Measurements from ENCODE around the gene CELF3. TPM values are rescaled to one million over a fixed set of nuclear protein-coding genes. Genes with fewer than 3 reads are reported as not detected.
A peak's percentile ranks its signal among the peaks of the same experiment; 100 is the strongest.

Gene CELF3
- not detected for total RNA-seq

DNA sequence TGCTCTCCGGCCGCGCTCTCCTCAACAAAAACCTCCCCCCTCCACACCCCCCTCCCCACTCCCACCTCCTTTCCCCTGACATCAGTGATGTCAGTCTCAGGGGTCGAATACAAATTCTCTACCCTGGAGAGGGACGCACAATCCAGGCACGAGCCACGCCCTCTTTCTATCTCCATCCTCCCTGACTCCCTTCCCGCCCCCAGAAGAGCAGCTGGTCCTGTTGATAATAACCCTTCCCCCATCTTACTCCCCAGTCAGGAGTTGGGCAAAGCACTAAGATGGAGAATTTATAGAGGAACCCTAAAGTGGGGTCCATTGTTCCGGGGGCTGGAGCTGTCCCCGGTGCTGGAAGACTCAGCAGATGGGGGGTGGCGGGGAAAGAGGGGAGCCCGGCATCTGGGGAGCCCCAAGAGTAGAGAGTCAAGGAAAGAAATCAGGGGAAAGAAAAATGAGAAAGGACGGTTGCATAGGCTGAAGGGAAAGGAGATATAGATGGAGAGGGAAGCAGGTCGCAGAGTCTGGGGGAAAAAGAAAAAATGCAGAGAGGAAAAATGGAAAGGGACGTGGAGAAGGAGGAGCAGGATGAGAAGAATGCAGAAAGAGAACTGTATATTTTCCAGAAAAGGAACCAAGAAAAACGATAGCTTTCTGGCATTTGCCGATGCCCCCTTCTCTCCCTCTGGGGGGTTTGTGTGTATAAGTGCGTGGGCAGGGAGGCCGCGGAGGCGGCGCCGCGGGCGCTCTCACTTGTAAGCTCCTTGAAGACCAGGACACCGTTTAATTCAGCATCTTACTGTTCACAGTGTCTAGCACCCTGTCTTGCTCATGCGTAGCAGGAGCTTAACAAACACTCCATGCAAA, at the start of gene CELF3:
TSS of gene CELF3 (minus strand) at position 33 of the 861 bp plus-strand sequence. CDS start 783 bp downstream, outside the sequence.
- Histone ChIP-seq H3K27ac (no peak within 1 kb of the TSS), H3K36me3 (no peaks in the 10 kb centered on the region), H3K9me3 (no peaks in the 10 kb centered on the region), H3K27me3 (peaks cover 22% of the 10 kb centered on the region), H3K4me3 (no peak within 1 kb of the TSS), H3K4me1 (peaks cover 36% of the 10 kb centered on the region)
- DNase-seq (ENCODE audit: low spot score in 2 of 2) = no peak
- 16% methylated on average over 27 of the region's 27 CpGs for WGBS
- TF ChIP-seq, protein P1, sequence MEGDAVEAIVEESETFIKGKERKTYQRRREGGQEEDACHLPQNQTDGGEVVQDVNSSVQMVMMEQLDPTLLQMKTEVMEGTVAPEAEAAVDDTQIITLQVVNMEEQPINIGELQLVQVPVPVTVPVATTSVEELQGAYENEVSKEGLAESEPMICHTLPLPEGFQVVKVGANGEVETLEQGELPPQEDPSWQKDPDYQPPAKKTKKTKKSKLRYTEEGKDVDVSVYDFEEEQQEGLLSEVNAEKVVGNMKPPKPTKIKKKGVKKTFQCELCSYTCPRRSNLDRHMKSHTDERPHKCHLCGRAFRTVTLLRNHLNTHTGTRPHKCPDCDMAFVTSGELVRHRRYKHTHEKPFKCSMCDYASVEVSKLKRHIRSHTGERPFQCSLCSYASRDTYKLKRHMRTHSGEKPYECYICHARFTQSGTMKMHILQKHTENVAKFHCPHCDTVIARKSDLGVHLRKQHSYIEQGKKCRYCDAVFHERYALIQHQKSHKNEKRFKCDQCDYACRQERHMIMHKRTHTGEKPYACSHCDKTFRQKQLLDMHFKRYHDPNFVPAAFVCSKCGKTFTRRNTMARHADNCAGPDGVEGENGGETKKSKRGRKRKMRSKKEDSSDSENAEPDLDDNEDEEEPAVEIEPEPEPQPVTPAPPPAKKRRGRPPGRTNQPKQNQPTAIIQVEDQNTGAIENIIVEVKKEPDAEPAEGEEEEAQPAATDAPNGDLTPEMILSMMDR (IDR thresholded peaks at IDR 0.05) = no peak
- no peak for TF ChIP-seq POLR2A (IDR thresholded peaks at IDR 0.05)
- no peak for TF ChIP-seq POLR2AphosphoS5 (IDR thresholded peaks at IDR 0.05)
- no peak for TF ChIP-seq EP300 (IDR thresholded peaks at IDR 0.05)

DNA sequence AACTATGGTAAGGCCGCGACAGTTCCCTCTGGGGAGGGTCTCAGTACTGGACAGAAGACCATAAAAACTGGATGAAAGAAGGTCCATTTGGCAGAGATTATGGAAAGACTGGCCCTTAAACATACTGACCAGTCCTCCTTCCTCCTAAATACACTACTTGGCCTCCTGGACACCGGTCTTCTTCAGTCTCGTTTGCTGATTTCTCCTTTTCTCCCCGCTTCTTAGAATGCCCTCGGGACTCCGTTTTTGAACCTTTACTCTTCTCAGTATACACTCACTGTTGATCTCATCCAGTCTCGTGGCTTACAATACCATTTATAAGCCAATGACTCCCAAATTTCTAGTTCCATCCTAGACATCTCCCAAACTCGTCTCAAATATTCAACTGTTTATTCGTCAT, 47.4 kb upstream of the CELF3 start:
- WGBS = 49% methylated on average over 10 of the region's 10 CpGs
- peak overlapping the region; percentile 94 for H3K27ac ChIP-seq
- H3K36me3 ChIP-seq = peaks cover 27% of the 10 kb centered on the region
- no peaks in the 10 kb centered on the region for H3K9me3 ChIP-seq
- H3K27me3 ChIP-seq = no peaks in the 10 kb centered on the region
- TF ChIP-seq POLR2AphosphoS5 (IDR thresholded peaks at IDR 0.05) = no peak
- TF ChIP-seq, protein P1 (IDR thresholded peaks at IDR 0.05) = no peak
- TF ChIP-seq POLR2A (IDR thresholded peaks at IDR 0.05) = no peak
- TF ChIP-seq EP300 (IDR thresholded peaks at IDR 0.05) = no peak
- no peak for DNase-seq (ENCODE audit: low spot score in 2 of 2)
- H3K4me3 ChIP-seq = peak overlapping the region; percentile 90
- H3K4me1 ChIP-seq = peaks cover 18% of the 10 kb centered on the region

DNA sequence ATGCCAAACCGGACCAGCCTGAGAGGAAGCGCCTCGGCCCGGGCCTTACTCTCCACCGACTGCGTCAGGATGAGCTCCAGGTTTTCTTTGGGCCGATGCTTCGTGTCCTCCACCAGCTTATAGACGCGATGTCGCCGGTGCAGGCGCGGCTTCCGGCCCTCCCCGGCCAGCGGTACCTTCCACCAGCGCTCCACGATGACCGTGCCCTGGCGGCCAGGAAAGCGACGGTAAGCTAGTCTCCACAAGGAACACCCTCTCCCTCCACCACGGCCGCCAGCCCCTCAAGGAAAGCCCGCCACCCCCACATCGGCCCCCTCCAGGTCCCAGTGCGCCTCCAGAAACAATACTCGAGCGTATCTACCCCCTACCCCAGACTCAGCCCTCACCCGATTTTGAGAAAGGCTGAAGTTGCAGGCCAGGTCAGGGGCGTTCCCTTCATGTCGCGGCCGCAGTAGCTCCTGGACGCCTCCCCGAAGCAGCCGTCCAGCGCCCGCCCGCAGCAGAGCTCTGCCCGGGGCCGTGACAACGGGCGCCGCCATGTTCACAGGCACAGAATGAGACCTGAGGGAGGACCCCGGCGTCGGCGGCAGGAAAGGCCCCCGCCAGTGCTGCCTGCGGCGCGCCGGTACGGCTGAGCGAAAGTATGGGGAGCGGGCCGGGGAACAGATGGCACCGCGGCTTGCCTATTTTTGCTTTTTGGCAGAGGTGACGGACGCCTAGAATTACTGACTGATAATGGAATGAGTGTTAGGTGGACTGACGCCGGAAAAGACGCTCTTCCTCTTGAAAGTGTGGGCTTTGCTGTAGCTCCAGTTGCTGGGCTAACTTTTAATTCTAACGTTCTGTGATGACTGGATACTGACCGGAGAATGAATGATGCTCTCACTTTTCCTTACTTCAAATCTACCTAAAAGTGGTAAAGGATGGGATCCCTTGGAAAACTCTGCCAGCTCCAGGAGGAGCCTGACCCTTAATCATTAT, 46.6 kb upstream of the CELF3 start, which contains the start of gene MRPL9:
TSS of gene MRPL9 (minus strand) at position 556 of the 981 bp plus-strand sequence. CDS start at position 539, 17 bp downstream.
- peak within 1 kb of the TSS; percentile 90 for H3K4me3 ChIP-seq
- TF ChIP-seq, protein P1 (IDR thresholded peaks at IDR 0.05) = no peak
- TF ChIP-seq EP300 (IDR thresholded peaks at IDR 0.05) = no peak
- TF ChIP-seq POLR2AphosphoS5 (IDR thresholded peaks at IDR 0.05) = peak in 1 of 3 donors; percentile 65
- peak in 1 of 2 donors; percentile 65 for TF ChIP-seq POLR2A (IDR thresholded peaks at IDR 0.05)
- H3K27me3 ChIP-seq = no peaks in the 10 kb centered on the region
- peak within 1 kb of the TSS; percentile 94 for H3K27ac ChIP-seq
- peaks cover 18% of the 10 kb centered on the region for H3K4me1 ChIP-seq
- H3K36me3 ChIP-seq = peaks cover 33% of the 10 kb centered on the region
- DNase-seq (ENCODE audit: low spot score in 2 of 2) = peak; percentile 83 to 88
- H3K9me3 ChIP-seq = no peaks in the 10 kb centered on the region
- WGBS = 2% methylated on average over 26 of the region's 68 CpGs

DNA sequence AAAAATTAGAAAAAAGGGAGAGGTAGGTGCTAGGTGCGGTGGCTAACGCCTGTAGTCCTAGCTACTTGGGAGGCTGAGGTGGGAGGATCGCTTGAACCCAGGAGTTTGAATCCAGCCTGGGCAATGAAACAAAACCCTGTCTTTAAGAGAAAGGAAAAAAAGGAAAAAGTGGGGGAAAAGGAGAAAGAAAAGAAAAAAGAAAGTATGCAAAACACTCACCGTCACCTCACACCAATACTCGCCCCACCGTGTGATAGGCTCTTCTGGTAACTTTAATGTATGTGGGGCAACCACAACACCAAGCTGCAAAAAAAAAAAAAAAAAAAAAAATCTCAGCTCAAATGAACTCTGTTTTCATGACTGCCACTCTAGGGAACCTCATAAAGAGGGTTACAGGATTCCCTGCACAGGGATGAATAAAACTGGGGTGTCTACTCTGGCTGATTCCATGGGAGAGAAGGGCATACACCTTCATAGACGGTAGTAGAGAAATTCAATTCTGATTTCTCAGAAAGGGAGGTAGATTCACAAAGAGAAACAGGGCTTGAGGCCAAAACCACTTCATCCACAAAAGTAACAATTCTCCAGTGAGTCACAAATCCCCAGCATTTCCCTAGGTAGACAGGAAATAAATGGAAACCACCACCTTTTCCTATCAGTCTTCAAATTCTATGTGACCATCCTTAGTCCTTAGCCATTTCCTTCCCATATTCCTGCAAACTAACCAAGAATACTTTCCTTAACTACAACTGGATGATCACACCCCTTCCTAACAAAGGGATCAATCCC, 44.2 kb upstream of the CELF3 start:
- Histone ChIP-seq H3K27me3 (no peaks in the 10 kb centered on the region), H3K36me3 (peaks cover 36% of the 10 kb centered on the region), H3K9me3 (no peaks in the 10 kb centered on the region), H3K4me3 (no peak overlapping the region), H3K4me1 (peaks cover 15% of the 10 kb centered on the region), H3K27ac (no peak overlapping the region)
- DNase-seq (ENCODE audit: low spot score in 2 of 2) = no peak
- TF ChIP-seq, protein P1 (IDR thresholded peaks at IDR 0.05) = no peak
- TF ChIP-seq POLR2AphosphoS5 (IDR thresholded peaks at IDR 0.05) (no peak), POLR2A (IDR thresholded peaks at IDR 0.05) (no peak)
- WGBS = 89% methylated on average over 7 of the region's 7 CpGs

Measured in suprapubic skin (tissue), 4 donors.